MG63 (cell line): Measurements from ENCODE around the gene LHFPL3. TPM values are rescaled to one million over a fixed set of nuclear protein-coding genes. Genes with fewer than 3 reads are reported as not detected.

Experiments used
- DNase-seq: peaks from one replicate; pipeline ENCODE4 v3.0.0-alpha.2; 2020
- H3K27me3 ChIP-seq: fragments of 250-450 bp; sonication (Bioruptor Pico); 2 replicates; pipeline ENCODE4 v1.5.1; 2020; ENCODE audit warnings: mild to moderate bottlenecking, moderate library complexity
- H3K36me3 ChIP-seq: fragments of 250-450 bp; sonication (Bioruptor Pico); 2 replicates; pipeline ENCODE4 v1.5.1; 2020; ENCODE audit warnings: mild to moderate bottlenecking, moderate library complexity
- H3K4me3 ChIP-seq: fragments of 250-450 bp; sonication (Bioruptor Pico); 2 replicates; pipeline ENCODE4 v1.5.1; 2020; ENCODE audit warnings: mild to moderate bottlenecking, moderate library complexity
- H3K9me3 ChIP-seq: fragments of 250-450 bp; sonication (Bioruptor Pico); 2 replicates; pipeline ENCODE4 v1.5.1; 2020; ENCODE audit warnings: mild to moderate bottlenecking, moderate library complexity
- total RNA-seq: library from RNA; depleted of rRNA; stranded (reverse); fragments of >200 nt; shearing (Covaris generic); gene quantifications from 2 replicates; pipeline ENCODE4 v1.2.3, GENCODE V29; 2014; ENCODE audit warnings: low replicate concordance

Gene LHFPL3
- total RNA-seq, 1 experiment from 2014 or later: not detected

GRCh38 chr7:104816537-104816936 lies 488.1 kb downstream of the LHFPL3 start:
- Histone ChIP-seq H3K4me3 (no peak overlapping the region), H3K36me3 (no peaks in the 10 kb centered on the region), H3K27me3 (no peaks in the 10 kb centered on the region), H3K9me3 (no peaks in the 10 kb centered on the region)
- no peak for DNase-seq

- no peaks in the 10 kb centered on the region for H3K9me3 ChIP-seq
- no peaks in the 10 kb centered on the region for H3K27me3 ChIP-seq
- H3K36me3 ChIP-seq: no peaks in the 10 kb centered on the region
- no peak for DNase-seq
- no peak overlapping the region for H3K4me3 ChIP-seq
Observed at GRCh38 chr7:104818961-104819880, 490.8 kb downstream of the LHFPL3 start.

- no peaks in the 10 kb centered on the region for H3K36me3 ChIP-seq
- no peak overlapping the region for H3K4me3 ChIP-seq
- H3K27me3 ChIP-seq: no peaks in the 10 kb centered on the region
- DNase-seq: no peak
- H3K9me3 ChIP-seq: no peaks in the 10 kb centered on the region
Observed at GRCh38 chr7:104820836-104821535, 492.6 kb downstream of the LHFPL3 start.

- no peak for DNase-seq
- Histone ChIP-seq H3K9me3 (no peaks in the 10 kb centered on the region), H3K4me3 (no peak overlapping the region)
Observed at GRCh38 chr7:104823177-104823576, 494.8 kb downstream of the LHFPL3 start.

GRCh38 chr7:104825099-104825498 lies 496.7 kb downstream of the LHFPL3 start:
- H3K27me3 ChIP-seq: no peaks in the 10 kb centered on the region
- H3K36me3 ChIP-seq: no peaks in the 10 kb centered on the region
- H3K9me3 ChIP-seq: no peaks in the 10 kb centered on the region
- H3K4me3 ChIP-seq: no peak overlapping the region
- no peak for DNase-seq

More at GRCh38 chr7:104823177-104823576, 494.8 kb downstream of the LHFPL3 start:
- Histone ChIP-seq H3K36me3 (no peaks in the 10 kb centered on the region), H3K27me3 (no peaks in the 10 kb centered on the region)

- Histone ChIP-seq H3K27me3 (no peaks in the 10 kb centered on the region), H3K9me3 (no peaks in the 10 kb centered on the region), H3K4me3 (no peak overlapping the region), H3K36me3 (no peaks in the 10 kb centered on the region)
- no peak for DNase-seq
Observed at GRCh38 chr7:104826135-104826534, 497.7 kb downstream of the LHFPL3 start.

GRCh38 chr7:104836976-104837375 lies 508.6 kb downstream of the LHFPL3 start:
- no peak for DNase-seq
- Histone ChIP-seq H3K36me3 (no peaks in the 10 kb centered on the region), H3K27me3 (peaks cover 2% of the 10 kb centered on the region; the same call in 1 of the 2 replicates)

GRCh38 chr7:104838537-104839299 lies 510.3 kb downstream of the LHFPL3 start:
- Histone ChIP-seq H3K36me3 (no peaks in the 10 kb centered on the region), H3K9me3 (no peaks in the 10 kb centered on the region), H3K4me3 (no peak overlapping the region), H3K27me3 (no peaks in the 10 kb centered on the region)
- no peak for DNase-seq

More at GRCh38 chr7:104836976-104837375, 508.6 kb downstream of the LHFPL3 start:
- Histone ChIP-seq H3K4me3 (no peak overlapping the region), H3K9me3 (no peaks in the 10 kb centered on the region)

- Histone ChIP-seq H3K4me3 (no peak overlapping the region), H3K36me3 (no peaks in the 10 kb centered on the region), H3K27me3 (no peaks in the 10 kb centered on the region), H3K9me3 (no peaks in the 10 kb centered on the region)
- no peak for DNase-seq
Observed at GRCh38 chr7:104839842-104840241, 511.4 kb downstream of the LHFPL3 start.

GRCh38 chr7:104841798-104842197 lies 513.4 kb downstream of the LHFPL3 start:
- Histone ChIP-seq H3K9me3 (no peaks in the 10 kb centered on the region), H3K36me3 (no peaks in the 10 kb centered on the region)

GRCh38 chr7:104843198-104843597 lies 514.8 kb downstream of the LHFPL3 start:
- H3K36me3 ChIP-seq: no peaks in the 10 kb centered on the region
- no peak for DNase-seq

More at GRCh38 chr7:104841798-104842197, 513.4 kb downstream of the LHFPL3 start:
- H3K27me3 ChIP-seq: peaks cover 6% of the 10 kb centered on the region; the same call in 1 of the 2 replicates
- DNase-seq: no peak
- H3K4me3 ChIP-seq: no peak overlapping the region

GRCh38 chr7:104845557-104845956 lies 517.2 kb downstream of the LHFPL3 start:
- Histone ChIP-seq H3K36me3 (no peaks in the 10 kb centered on the region), H3K9me3 (no peaks in the 10 kb centered on the region), H3K27me3 (peaks cover 8% of the 10 kb centered on the region; the same call in 1 of the 2 replicates), H3K4me3 (no peak overlapping the region)
- no peak for DNase-seq

More at GRCh38 chr7:104843198-104843597, 514.8 kb downstream of the LHFPL3 start:
- H3K4me3 ChIP-seq: no peak overlapping the region
- H3K9me3 ChIP-seq: no peaks in the 10 kb centered on the region
- peaks cover 7% of the 10 kb centered on the region; the same call in 1 of the 2 replicates for H3K27me3 ChIP-seq

- H3K9me3 ChIP-seq: no peaks in the 10 kb centered on the region
Observed at GRCh38 chr7:104846731-104847130, 518.3 kb downstream of the LHFPL3 start.

GRCh38 chr7:104848138-104848990 lies 520.0 kb downstream of the LHFPL3 start:
- Histone ChIP-seq H3K36me3 (no peaks in the 10 kb centered on the region), H3K4me3 (no peak overlapping the region), H3K27me3 (peaks cover 8% of the 10 kb centered on the region; the same call in 1 of the 2 replicates), H3K9me3 (no peaks in the 10 kb centered on the region)
- DNase-seq: no peak

More at GRCh38 chr7:104846731-104847130, 518.3 kb downstream of the LHFPL3 start:
- no peaks in the 10 kb centered on the region for H3K36me3 ChIP-seq
- peaks cover 8% of the 10 kb centered on the region; the same call in 1 of the 2 replicates for H3K27me3 ChIP-seq
- no peak overlapping the region for H3K4me3 ChIP-seq
- DNase-seq: no peak

- H3K36me3 ChIP-seq: no peaks in the 10 kb centered on the region
- peaks cover 7% of the 10 kb centered on the region; the same call in 1 of the 2 replicates for H3K27me3 ChIP-seq
- H3K4me3 ChIP-seq: no peak overlapping the region
- DNase-seq: no peak
- no peaks in the 10 kb centered on the region for H3K9me3 ChIP-seq
Observed at GRCh38 chr7:104850374-104850773, 522.0 kb downstream of the LHFPL3 start.

GRCh38 chr7:104851268-104851667 lies 522.9 kb downstream of the LHFPL3 start:
- H3K4me3 ChIP-seq: no peak overlapping the region

More at GRCh38 chr7:104851268-104851667, 522.9 kb downstream of the LHFPL3 start:
- DNase-seq: no peak
- H3K36me3 ChIP-seq: no peaks in the 10 kb centered on the region
- 0 out of 2 replicates have a peak, but pooled peaks cover 4% of the 10 kb centered on the region for H3K27me3 ChIP-seq
- H3K9me3 ChIP-seq: no peaks in the 10 kb centered on the region
